Right lobe of liver (tissue), 4 donors: ENCODE data around the gene GAPVD1.

ENCODE experiments used
- CTCF ChIP-seq, 4 donors: fragments of 200-600 bp in 3 of 4; fragments of 450-650 bp in 1 of 4; IDR thresholded peaks; one replicate each; pipeline versions ENCODE4 v1.5.1 to v1.8.0; 2016 to 2022; ENCODE audit warnings: antibody characterized with exemption in 4 of 4, mild to moderate bottlenecking in 2 of 4
- POLR2A ChIP-seq: fragments of 450-650 bp; IDR thresholded peaks from one replicate; pipeline ENCODE4 v1.6.1; 2017; ENCODE audit warnings: antibody characterized with exemption, mild to moderate bottlenecking
- donor health status: DM: no; HTN: no; CAD: no.
- donor health status: DM: no; HTN: no; CAD: no.
- donor health status: DM: no; HTN: yes; CAD: no.

- no peak for TF ChIP-seq POLR2A
- no peak for TF ChIP-seq CTCF (IDR thresholded peaks at IDR 0.05)
Observed at GRCh38 chr9:125272697-125273096, 11.1 kb downstream of the GAPVD1 start.
